Suprapubic skin (tissue), 3 donors: ENCODE results near the gene ATP6V0D1.

ENCODE experiments used
- CTCF ChIP-seq, 2 donors: fragments of 200-600 bp in 1 of 2; fragments of 450-650 bp in 1 of 2; sonication (generic) in 1 of 2; IDR thresholded peaks; one replicate each; pipeline ENCODE4 v1.5.1; 2016 to 2019; ENCODE audit warnings: antibody characterized with exemption in 2 of 2, mild to moderate bottlenecking in 1 of 2, moderate library complexity in 1 of 2
- POLR2A ChIP-seq, 2 donors: fragments of 450-650 bp; IDR thresholded peaks; one replicate each; pipeline ENCODE4 v1.6.1; 2017; ENCODE audit warnings: antibody characterized with exemption in 2 of 2, mild to moderate bottlenecking in 2 of 2, moderate library complexity in 2 of 2

- TF ChIP-seq CTCF (IDR thresholded peaks at IDR 0.05) (no peak), POLR2A (IDR thresholded peaks at IDR 0.05) (no peak)
These were observed 45.2 kb downstream of the ATP6V0D1 start for GRCh38 chr16:67435758-67436164.
